ENCODE results near the gene TXNRD1. TPM values are rescaled to one million over a fixed set of nuclear protein-coding genes. Genes with fewer than 3 reads are reported as not detected.
A peak's percentile ranks its signal among the peaks of the same experiment; 100 is the strongest.

TXNRD1 gene
- total RNA-seq, 4 donors from 2014 or later = 76.0 to 141 (median 97.8) TPM

GRCh38 chr12:104286516-104287482 lies 71.2 kb downstream of the TXNRD1 start:
- H3K4me3 ChIP-seq = peak overlapping the region; percentile 63 to 78
- peak; percentile 93 to 95 for DNase-seq
- intact Hi-C loops (cut with DNase I; ENCODE audit: low total_unique reads) = loop anchor here (5.0 kb wide), 1 partner anchor 69 kb away; the partner anchor contains the start of gene TXNRD1
- H3K27me3 ChIP-seq = no peaks in the 10 kb centered on the region
- H3K36me3 ChIP-seq = no peaks in the 10 kb centered on the region
- peak; percentile 59 to 67 for TF ChIP-seq POLR2A (IDR thresholded peaks at IDR 0.05)
- TF ChIP-seq, protein P1, sequence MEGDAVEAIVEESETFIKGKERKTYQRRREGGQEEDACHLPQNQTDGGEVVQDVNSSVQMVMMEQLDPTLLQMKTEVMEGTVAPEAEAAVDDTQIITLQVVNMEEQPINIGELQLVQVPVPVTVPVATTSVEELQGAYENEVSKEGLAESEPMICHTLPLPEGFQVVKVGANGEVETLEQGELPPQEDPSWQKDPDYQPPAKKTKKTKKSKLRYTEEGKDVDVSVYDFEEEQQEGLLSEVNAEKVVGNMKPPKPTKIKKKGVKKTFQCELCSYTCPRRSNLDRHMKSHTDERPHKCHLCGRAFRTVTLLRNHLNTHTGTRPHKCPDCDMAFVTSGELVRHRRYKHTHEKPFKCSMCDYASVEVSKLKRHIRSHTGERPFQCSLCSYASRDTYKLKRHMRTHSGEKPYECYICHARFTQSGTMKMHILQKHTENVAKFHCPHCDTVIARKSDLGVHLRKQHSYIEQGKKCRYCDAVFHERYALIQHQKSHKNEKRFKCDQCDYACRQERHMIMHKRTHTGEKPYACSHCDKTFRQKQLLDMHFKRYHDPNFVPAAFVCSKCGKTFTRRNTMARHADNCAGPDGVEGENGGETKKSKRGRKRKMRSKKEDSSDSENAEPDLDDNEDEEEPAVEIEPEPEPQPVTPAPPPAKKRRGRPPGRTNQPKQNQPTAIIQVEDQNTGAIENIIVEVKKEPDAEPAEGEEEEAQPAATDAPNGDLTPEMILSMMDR (IDR thresholded peaks at IDR 0.05) = no peak
- no peaks in the 10 kb centered on the region for H3K9me3 ChIP-seq
- H3K4me1 ChIP-seq = peaks cover 0 to 11% of the 10 kb centered on the region in 2 donors
- peak overlapping the region; percentile 86 to 91 for H3K27ac ChIP-seq

GRCh38 chr12:104288635-104289274 lies 73.2 kb downstream of the TXNRD1 start:
- peaks cover 0 to 11% of the 10 kb centered on the region in 2 donors for H3K4me1 ChIP-seq
- intact Hi-C loops (cut with DNase I; ENCODE audit: low total_unique reads) = loop anchor here (5.0 kb wide), 1 partner anchor 71 kb away; the partner anchor contains the start of gene TXNRD1
- DNase-seq = peak; percentile 77 to 81

DNA sequence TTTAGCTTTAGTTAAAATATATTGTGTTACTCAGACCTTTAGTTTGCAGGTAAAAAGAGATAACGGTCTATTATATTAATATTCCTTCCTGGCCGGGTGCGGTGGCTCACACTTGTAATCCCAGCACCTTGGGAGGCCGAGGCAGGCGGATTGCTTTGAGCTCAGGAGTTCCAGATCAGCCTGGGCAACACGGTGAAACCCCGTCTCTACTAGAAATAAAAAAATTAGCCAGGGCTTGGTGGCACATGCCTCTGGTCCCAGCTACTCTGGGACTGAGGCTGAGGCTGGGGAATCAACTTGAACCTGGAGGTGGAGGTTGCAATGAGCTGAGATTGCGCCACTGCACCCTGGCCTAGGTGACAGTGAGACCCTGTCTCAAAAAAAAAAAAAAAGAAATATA lies 74.7 kb downstream of the TXNRD1 start:
- no peak for DNase-seq
- no peak overlapping the region for H3K4me3 ChIP-seq
- TF ChIP-seq, protein P1 (IDR thresholded peaks at IDR 0.05) = no peak
- TF ChIP-seq POLR2A (IDR thresholded peaks at IDR 0.05) = no peak
- H3K4me1 ChIP-seq = peaks cover 0 to 11% of the 10 kb centered on the region in 2 donors
- intact Hi-C loops (cut with DNase I; ENCODE audit: low total_unique reads) = no loop called here
- no peaks in the 10 kb centered on the region for H3K36me3 ChIP-seq
- H3K9me3 ChIP-seq = no peaks in the 10 kb centered on the region
- no peaks in the 10 kb centered on the region for H3K27me3 ChIP-seq
- H3K27ac ChIP-seq = peak overlapping the region in 1 of 2 donors; percentile 86

More at GRCh38 chr12:104288635-104289274, 73.2 kb downstream of the TXNRD1 start:
- Histone ChIP-seq H3K27ac (peak overlapping the region; percentile 86 to 91), H3K9me3 (no peaks in the 10 kb centered on the region), H3K4me3 (peak overlapping the region; percentile 63 to 78), H3K27me3 (no peaks in the 10 kb centered on the region), H3K36me3 (no peaks in the 10 kb centered on the region)
- TF ChIP-seq, protein P1 (IDR thresholded peaks at IDR 0.05) = peak in 1 of 4 experiments; percentile 20
- peak; percentile 77 to 82 for TF ChIP-seq POLR2A (IDR thresholded peaks at IDR 0.05)

DNA sequence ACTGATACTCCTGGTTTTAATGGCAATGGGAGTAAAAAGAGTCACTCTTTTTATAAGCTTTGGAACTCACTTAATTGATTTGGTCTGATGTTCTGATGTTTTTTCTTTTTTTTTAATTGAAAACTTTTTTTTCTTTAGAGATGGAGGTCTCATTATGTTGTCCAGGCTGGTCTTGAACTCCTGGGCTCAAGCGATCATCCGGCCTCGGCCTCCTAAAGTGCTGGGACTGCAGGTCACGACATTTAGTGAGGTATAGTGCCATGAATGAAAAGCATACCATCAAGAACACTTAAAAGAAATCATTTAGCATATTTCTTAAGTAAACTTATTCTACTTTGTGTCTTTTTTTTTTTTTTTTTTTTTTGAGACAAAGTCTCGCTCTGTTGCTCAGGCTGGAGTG lies 75.3 kb downstream of the TXNRD1 start:
- Histone ChIP-seq H3K27ac (no peak overlapping the region), H3K4me3 (no peak overlapping the region)
- intact Hi-C loops (cut with DNase I; ENCODE audit: low total_unique reads) = no loop called here

More for the DNA sequence above, 75.3 kb downstream of the TXNRD1 start:
- no peaks in the 10 kb centered on the region for H3K36me3 ChIP-seq
- H3K4me1 ChIP-seq = peaks cover 0 to 5% of the 10 kb centered on the region in 2 donors
- TF ChIP-seq, protein P1 (IDR thresholded peaks at IDR 0.05) = no peak
- TF ChIP-seq POLR2A (IDR thresholded peaks at IDR 0.05) = no peak
- no peaks in the 10 kb centered on the region for H3K27me3 ChIP-seq
- no peaks in the 10 kb centered on the region for H3K9me3 ChIP-seq
- no peak for DNase-seq

Measured in uterus (tissue), 4 donors.